Measurements from ENCODE around the gene HDHD5. TPM values are rescaled to one million over a fixed set of nuclear protein-coding genes. Genes with fewer than 3 reads are reported as not detected.

HDHD5 gene
- total RNA-seq, 6 experiments from 2014 or later, result 15.3 to 23.5 (median 16.8) TPM

DNA sequence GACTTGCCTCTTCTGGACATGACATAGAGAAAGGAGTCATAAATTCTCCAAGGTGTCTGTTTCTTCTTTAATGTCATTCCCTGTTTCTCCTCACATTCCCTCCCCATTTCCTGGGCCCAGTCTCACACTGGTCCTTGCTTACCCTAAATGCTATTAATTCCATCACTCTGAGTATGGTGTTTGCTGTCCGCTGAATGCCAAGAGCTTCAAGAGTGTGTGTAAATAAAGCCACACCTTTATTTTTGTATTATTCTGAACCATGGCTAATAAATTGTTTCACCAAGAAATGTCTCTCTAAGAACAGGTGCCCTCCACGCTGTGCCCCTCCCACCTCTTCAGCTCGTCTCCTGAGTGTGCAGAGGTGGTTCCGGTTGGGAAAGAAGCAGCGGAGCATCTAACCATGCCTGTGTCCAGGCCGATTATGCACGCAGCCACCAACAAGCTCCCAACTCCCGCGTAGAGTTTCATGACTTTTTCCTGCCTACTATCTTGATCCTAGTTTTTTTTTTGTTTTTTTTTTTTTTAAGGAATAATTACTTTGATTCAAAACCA lies 46.5 kb downstream of the HDHD5 start:
- no peak overlapping the region for H3K4me3 Mint-ChIP-seq
- no peaks in the 10 kb centered on the region for H3K9me3 Mint-ChIP-seq
- DNase-seq, result no peak
- H3K4me1 Mint-ChIP-seq (ENCODE audit: low read depth), result no peaks in the 10 kb centered on the region
- H3K27me3 Mint-ChIP-seq (ENCODE audit: insufficient read depth), result peaks cover 10% of the 10 kb centered on the region
- TF ChIP-seq, protein P1, sequence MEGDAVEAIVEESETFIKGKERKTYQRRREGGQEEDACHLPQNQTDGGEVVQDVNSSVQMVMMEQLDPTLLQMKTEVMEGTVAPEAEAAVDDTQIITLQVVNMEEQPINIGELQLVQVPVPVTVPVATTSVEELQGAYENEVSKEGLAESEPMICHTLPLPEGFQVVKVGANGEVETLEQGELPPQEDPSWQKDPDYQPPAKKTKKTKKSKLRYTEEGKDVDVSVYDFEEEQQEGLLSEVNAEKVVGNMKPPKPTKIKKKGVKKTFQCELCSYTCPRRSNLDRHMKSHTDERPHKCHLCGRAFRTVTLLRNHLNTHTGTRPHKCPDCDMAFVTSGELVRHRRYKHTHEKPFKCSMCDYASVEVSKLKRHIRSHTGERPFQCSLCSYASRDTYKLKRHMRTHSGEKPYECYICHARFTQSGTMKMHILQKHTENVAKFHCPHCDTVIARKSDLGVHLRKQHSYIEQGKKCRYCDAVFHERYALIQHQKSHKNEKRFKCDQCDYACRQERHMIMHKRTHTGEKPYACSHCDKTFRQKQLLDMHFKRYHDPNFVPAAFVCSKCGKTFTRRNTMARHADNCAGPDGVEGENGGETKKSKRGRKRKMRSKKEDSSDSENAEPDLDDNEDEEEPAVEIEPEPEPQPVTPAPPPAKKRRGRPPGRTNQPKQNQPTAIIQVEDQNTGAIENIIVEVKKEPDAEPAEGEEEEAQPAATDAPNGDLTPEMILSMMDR (IDR thresholded peaks at IDR 0.05), result no peak
- H3K36me3 Mint-ChIP-seq (ENCODE audit: low read depth), result peaks cover 9% of the 10 kb centered on the region; the same call in 1 of the 2 replicates
- H3K27ac Mint-ChIP-seq, result no peak overlapping the region

DNA sequence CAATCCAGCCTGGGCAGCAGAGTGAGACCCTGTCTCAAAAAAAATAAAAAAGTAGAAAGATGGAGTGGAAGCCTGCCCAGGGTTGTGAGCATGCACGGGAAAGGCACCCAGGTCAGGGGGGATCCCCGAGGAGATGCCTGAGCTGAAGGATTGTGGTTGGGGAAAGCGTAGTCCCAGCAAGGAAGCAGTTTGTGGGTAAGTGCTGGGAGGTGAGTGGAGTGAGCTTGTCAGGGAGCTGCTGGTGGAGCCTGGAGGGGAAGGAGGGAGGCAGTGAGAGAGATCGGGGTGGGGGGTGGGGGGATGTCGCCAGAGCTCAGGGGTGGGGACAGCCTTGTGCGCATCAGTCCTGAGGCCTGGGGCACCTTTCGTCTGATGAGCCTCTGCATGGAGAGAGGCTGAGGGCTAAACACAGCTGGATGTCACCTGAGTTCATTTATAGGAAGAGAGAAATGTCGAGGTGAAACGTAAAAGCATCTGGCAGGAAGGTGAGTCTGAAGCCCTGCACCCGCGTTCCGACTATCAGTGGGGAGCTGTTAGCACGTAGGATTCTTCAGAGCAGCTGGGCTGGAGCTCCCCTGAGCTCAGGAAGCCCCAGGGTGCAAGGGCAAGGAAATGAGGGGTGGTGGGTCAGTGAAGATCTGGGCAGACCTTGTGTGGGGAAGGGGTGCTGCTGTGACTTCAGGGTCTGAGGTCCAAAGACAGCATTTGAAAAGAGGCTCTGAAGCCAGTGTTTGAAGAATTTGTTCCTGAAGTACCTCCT lies 48.1 kb downstream of the HDHD5 start:
- H3K27ac Mint-ChIP-seq, result no peak overlapping the region
- no peak for DNase-seq

DNA sequence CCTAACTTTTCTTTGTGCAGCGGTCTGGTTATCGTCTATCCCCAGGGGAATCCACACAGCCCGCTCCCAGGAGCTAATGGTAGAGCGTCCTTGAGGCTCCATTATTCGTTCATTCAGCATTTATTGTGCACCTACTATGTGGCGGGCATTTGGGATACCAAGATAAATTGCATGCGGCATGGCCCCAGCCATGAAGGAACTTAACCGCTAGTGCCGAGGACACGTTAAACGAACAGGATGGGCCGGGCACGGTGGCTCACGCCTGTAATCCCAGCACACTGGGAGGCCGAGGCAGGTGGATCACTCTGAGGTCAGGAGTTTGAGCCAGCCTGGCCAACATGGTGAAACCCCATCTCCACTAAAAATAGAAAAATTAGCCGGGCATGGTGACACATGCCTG lies 49.1 kb downstream of the HDHD5 start:
- no peak for DNase-seq
- Mint-ChIP-seq H3K27me3 (ENCODE audit: insufficient read depth) (no peaks in the 10 kb centered on the region; the same call in none of the 2 replicates), H3K27ac (no peak overlapping the region), H3K4me1 (ENCODE audit: low read depth) (peaks cover 1% of the 10 kb centered on the region; the same call in 1 of the 2 replicates), H3K9me3 (no peaks in the 10 kb centered on the region), H3K36me3 (ENCODE audit: low read depth) (peaks cover 9% of the 10 kb centered on the region; the same call in 1 of the 2 replicates), H3K4me3 (no peak overlapping the region)
- TF ChIP-seq, protein P1 (IDR thresholded peaks at IDR 0.05), result no peak

More for the DNA sequence above, 48.1 kb downstream of the HDHD5 start:
- H3K4me1 Mint-ChIP-seq (ENCODE audit: low read depth), result no peaks in the 10 kb centered on the region
- peaks cover 9% of the 10 kb centered on the region; the same call in 1 of the 2 replicates for H3K36me3 Mint-ChIP-seq (ENCODE audit: low read depth)
- TF ChIP-seq, protein P1 (IDR thresholded peaks at IDR 0.05), result no peak
- no peaks in the 10 kb centered on the region for H3K9me3 Mint-ChIP-seq
- H3K4me3 Mint-ChIP-seq, result no peak overlapping the region
- H3K27me3 Mint-ChIP-seq (ENCODE audit: insufficient read depth), result peaks cover 3% of the 10 kb centered on the region

DNA sequence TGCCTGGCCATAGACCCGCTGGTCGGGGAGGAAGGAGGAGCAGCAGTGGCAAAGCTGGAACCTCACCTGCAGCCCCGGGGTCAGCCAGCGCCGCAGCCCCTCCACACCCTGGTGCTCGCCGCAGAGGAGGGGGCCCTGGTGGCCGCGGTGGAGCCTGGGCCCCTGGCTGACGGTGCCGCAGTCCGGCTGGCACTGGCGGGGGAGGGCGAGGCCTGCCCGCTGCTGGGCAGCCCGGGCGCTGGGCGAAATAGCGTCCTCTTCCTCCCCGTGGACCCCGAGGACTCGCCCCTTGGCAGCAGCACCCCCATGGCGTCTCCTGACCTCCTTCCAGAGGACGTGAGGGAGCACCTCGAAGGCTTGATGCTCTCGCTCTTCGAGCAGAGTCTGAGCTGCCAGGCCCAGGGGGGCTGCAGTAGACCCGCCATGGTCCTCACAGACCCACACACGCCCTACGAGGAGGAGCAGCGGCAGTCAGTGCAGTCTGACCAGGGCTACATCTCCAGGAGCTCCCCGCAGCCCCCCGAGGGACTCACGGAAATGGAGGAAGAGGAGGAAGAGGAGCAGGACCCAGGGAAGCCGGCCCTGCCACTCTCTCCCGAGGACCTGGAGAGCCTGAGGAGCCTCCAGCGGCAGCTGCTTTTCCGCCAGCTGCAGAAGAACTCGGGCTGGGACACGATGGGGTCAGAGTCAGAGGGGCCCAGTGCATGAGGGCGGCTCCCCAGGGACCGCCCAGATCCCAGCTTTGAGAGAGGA lies 49.8 kb downstream of the HDHD5 start:
- H3K4me1 Mint-ChIP-seq (ENCODE audit: low read depth), result peaks cover 5% of the 10 kb centered on the region; the same call in 1 of the 2 replicates
- H3K27ac Mint-ChIP-seq, result no peak overlapping the region
- no peaks in the 10 kb centered on the region; the same call in none of the 2 replicates for H3K27me3 Mint-ChIP-seq (ENCODE audit: insufficient read depth)
- no peak overlapping the region for H3K4me3 Mint-ChIP-seq
- TF ChIP-seq, protein P1 (IDR thresholded peaks at IDR 0.05), result no peak
- no peak for DNase-seq
- peaks cover 9% of the 10 kb centered on the region; the same call in 1 of the 2 replicates for H3K36me3 Mint-ChIP-seq (ENCODE audit: low read depth)
- no peaks in the 10 kb centered on the region for H3K9me3 Mint-ChIP-seq

DNA sequence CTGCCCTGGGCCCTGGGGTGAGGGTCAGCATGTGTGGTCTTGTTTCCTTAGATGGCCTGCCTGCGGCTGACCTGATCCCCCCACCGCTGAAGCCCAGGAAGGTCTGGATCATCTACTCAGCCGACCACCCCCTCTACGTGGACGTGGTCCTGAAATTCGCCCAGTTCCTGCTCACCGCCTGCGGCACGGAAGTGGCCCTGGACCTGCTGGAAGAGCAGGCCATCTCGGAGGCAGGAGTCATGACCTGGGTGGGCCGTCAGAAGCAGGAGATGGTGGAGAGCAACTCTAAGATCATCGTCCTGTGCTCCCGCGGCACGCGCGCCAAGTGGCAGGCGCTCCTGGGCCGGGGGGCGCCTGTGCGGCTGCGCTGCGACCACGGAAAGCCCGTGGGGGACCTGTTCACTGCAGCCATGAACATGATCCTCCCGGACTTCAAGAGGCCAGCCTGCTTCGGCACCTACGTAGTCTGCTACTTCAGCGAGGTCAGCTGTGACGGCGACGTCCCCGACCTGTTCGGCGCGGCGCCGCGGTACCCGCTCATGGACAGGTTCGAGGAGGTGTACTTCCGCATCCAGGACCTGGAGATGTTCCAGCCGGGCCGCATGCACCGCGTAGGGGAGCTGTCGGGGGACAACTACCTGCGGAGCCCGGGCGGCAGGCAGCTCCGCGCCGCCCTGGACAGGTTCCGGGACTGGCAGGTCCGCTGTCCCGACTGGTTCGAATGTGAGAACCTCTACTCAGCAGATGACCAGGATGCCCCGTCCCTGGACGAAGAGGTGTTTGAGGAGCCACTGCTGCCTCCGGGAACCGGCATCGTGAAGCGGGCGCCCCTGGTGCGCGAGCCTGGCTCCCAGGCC lies 50.6 kb downstream of the HDHD5 start:
- no peaks in the 10 kb centered on the region for H3K9me3 Mint-ChIP-seq
- peaks cover 9% of the 10 kb centered on the region; the same call in 1 of the 2 replicates for H3K36me3 Mint-ChIP-seq (ENCODE audit: low read depth)
- H3K27me3 Mint-ChIP-seq (ENCODE audit: insufficient read depth), result no peaks in the 10 kb centered on the region; the same call in none of the 2 replicates
- no peak overlapping the region for H3K27ac Mint-ChIP-seq
- no peak for DNase-seq
- H3K4me1 Mint-ChIP-seq (ENCODE audit: low read depth), result peaks cover 5% of the 10 kb centered on the region; the same call in 1 of the 2 replicates
- H3K4me3 Mint-ChIP-seq, result no peak overlapping the region
- TF ChIP-seq, protein P1 (IDR thresholded peaks at IDR 0.05), result no peak

Data from HFFc6 (cell line).